Uterus (tissue), 4 donors: ENCODE measurements around the gene PAMR1. TPM values are rescaled to one million over a fixed set of nuclear protein-coding genes. Genes with fewer than 3 reads are reported as not detected.

Source experiments
- DNase-seq, 2 donors: peaks; one replicate each; pipeline ENCODE4 v3.0.0-alpha.2; 2019 to 2020
- H3K27ac ChIP-seq, 2 donors: fragments of 200-600 bp; sonication (generic); 1 replicate in 1 of 2; 2 replicates in 1 of 2; pipeline ENCODE4 v1.5.1; 2016 to 2018
- H3K27me3 ChIP-seq, 2 donors: fragments of 200-600 bp; sonication (generic); one replicate each; pipeline ENCODE4 v1.5.1; 2018 to 2019; ENCODE audit warnings: control low read depth in 1 of 2
- H3K36me3 ChIP-seq, 2 donors: fragments of 200-600 bp; sonication (generic); one replicate each; pipeline ENCODE4 v1.5.1; 2019; ENCODE audit warnings: control low read depth in 1 of 2
- H3K4me1 ChIP-seq, 2 donors: fragments of 200-600 bp; sonication (generic); one replicate each; pipeline ENCODE4 v1.5.1; 2018 to 2019; ENCODE audit warnings: control low read depth in 1 of 2
- H3K4me3 ChIP-seq, 2 donors: fragments of 200-600 bp; sonication (generic); 1 replicate in 1 of 2; 2 replicates in 1 of 2; pipeline ENCODE4 v1.5.1; 2018 to 2019; ENCODE audit warnings: mild to moderate bottlenecking in 1 of 2
- H3K9me3 ChIP-seq, 2 donors: fragments of 200-600 bp; sonication (generic); one replicate each; pipeline ENCODE4 v1.5.1; 2019; ENCODE audit warnings: control low read depth in 1 of 2
- POLR2A ChIP-seq, 2 donors: fragments of 450-650 bp; IDR thresholded peaks; one replicate each; pipeline ENCODE4 v1.6.1; 2016; ENCODE audit warnings: antibody characterized with exemption in 2 of 2, mild to moderate bottlenecking in 1 of 2, moderate library complexity in 1 of 2
- intact Hi-C: fragments of 100-400 bp; cut with DNase I; formaldehyde crosslinking; loops from one replicate; pipeline ENCODE4 v1.15.1; 2023; ENCODE audit warnings: low total_unique reads
- total RNA-seq, 4 donors: library from RNA; depleted of rRNA in 3 of 4; stranded (reverse); fragments of >200 nt in 3 of 4; gene quantifications; one replicate each; pipeline versions ENCODE4 v1.1.0 to v1.2.4, GENCODE V29; 2014 to 2023
- TF ChIP-seq, protein P1 (sequence below), 4 experiments: fragments of 200-600 bp in 2 of 4; fragments of 450-650 bp in 2 of 4; sonication (generic) in 2 of 4; IDR thresholded peaks; one replicate each; pipeline ENCODE4 v1.5.1; 2016 to 2019; ENCODE audit warnings: antibody characterized with exemption in 4 of 4, mild to moderate bottlenecking in 2 of 4, moderate library complexity in 1 of 4
- donor health status: DM: yes; HTN: yes; CAD: no.

Gene PAMR1
- total RNA-seq, 4 donors from 2014 or later = 26.8 to 172 (median 53.6) TPM

- intact Hi-C loops = no loop called here
- Histone ChIP-seq H3K9me3 (no peaks in the 10 kb centered on the region), H3K27ac (no peak overlapping the region), H3K4me1 (no peaks in the 10 kb centered on the region), H3K36me3 (no peaks in the 10 kb centered on the region), H3K27me3 (no peaks in the 10 kb centered on the region), H3K4me3 (no peak overlapping the region)
- no peak for TF ChIP-seq POLR2A (IDR thresholded peaks at IDR 0.05)
- TF ChIP-seq, protein P1, sequence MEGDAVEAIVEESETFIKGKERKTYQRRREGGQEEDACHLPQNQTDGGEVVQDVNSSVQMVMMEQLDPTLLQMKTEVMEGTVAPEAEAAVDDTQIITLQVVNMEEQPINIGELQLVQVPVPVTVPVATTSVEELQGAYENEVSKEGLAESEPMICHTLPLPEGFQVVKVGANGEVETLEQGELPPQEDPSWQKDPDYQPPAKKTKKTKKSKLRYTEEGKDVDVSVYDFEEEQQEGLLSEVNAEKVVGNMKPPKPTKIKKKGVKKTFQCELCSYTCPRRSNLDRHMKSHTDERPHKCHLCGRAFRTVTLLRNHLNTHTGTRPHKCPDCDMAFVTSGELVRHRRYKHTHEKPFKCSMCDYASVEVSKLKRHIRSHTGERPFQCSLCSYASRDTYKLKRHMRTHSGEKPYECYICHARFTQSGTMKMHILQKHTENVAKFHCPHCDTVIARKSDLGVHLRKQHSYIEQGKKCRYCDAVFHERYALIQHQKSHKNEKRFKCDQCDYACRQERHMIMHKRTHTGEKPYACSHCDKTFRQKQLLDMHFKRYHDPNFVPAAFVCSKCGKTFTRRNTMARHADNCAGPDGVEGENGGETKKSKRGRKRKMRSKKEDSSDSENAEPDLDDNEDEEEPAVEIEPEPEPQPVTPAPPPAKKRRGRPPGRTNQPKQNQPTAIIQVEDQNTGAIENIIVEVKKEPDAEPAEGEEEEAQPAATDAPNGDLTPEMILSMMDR (IDR thresholded peaks at IDR 0.05) = no peak
- no peak for DNase-seq
These were observed 62.1 kb downstream of the PAMR1 start for GRCh38 chr11:35463331-35463751.

GRCh38 chr11:35461917-35462538 is 63.4 kb downstream of the PAMR1 start:
- no peaks in the 10 kb centered on the region for H3K36me3 ChIP-seq
- no peak for DNase-seq
- H3K4me1 ChIP-seq = no peaks in the 10 kb centered on the region

DNA sequence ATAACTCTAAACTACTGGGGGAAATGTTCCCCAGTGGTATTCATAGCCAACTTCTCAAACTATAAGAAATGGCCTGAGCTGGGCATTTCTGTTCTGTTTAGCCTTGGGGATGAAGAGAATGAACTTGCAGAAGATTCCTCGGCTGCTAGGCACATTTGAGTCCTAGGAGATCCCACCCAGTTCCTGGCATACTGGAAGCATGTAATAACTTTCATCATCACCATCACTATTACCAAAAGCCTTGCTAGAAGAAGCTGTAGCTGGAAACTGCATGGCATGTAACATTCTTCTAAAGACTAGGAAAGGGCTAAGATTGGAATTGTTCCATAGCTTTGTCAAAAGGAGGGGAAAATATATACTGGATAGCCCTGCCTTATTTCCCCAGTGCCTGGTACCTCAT is 65.9 kb downstream of the PAMR1 start:
- Histone ChIP-seq H3K4me3 (no peak overlapping the region), H3K27ac (no peak overlapping the region)
- DNase-seq = no peak

More at GRCh38 chr11:35461917-35462538, 63.4 kb downstream of the PAMR1 start:
- no peak overlapping the region for H3K4me3 ChIP-seq
- no peaks in the 10 kb centered on the region for H3K27me3 ChIP-seq
- intact Hi-C loops = no loop called here
- TF ChIP-seq, protein P1 (IDR thresholded peaks at IDR 0.05) = no peak
- no peak for TF ChIP-seq POLR2A (IDR thresholded peaks at IDR 0.05)
- H3K27ac ChIP-seq = no peak overlapping the region
- H3K9me3 ChIP-seq = no peaks in the 10 kb centered on the region

GRCh38 chr11:35458846-35459245 is 66.6 kb downstream of the PAMR1 start:
- intact Hi-C loops = no loop called here
- Histone ChIP-seq H3K27me3 (no peaks in the 10 kb centered on the region), H3K36me3 (no peaks in the 10 kb centered on the region), H3K9me3 (no peaks in the 10 kb centered on the region), H3K4me1 (no peaks in the 10 kb centered on the region), H3K27ac (no peak overlapping the region), H3K4me3 (no peak overlapping the region)
- DNase-seq = no peak
- TF ChIP-seq, protein P1 (IDR thresholded peaks at IDR 0.05) = no peak
- TF ChIP-seq POLR2A (IDR thresholded peaks at IDR 0.05) = no peak

More for the DNA sequence above, 65.9 kb downstream of the PAMR1 start:
- Histone ChIP-seq H3K9me3 (no peaks in the 10 kb centered on the region), H3K36me3 (no peaks in the 10 kb centered on the region), H3K4me1 (no peaks in the 10 kb centered on the region), H3K27me3 (no peaks in the 10 kb centered on the region)
- TF ChIP-seq POLR2A (IDR thresholded peaks at IDR 0.05) = no peak
- TF ChIP-seq, protein P1 (IDR thresholded peaks at IDR 0.05) = no peak
- intact Hi-C loops = no loop called here

- no peak for DNase-seq
- Histone ChIP-seq H3K4me1 (no peaks in the 10 kb centered on the region), H3K27me3 (no peaks in the 10 kb centered on the region), H3K9me3 (no peaks in the 10 kb centered on the region), H3K27ac (no peak overlapping the region), H3K4me3 (no peak overlapping the region), H3K36me3 (no peaks in the 10 kb centered on the region)
- TF ChIP-seq POLR2A (IDR thresholded peaks at IDR 0.05) = no peak
- TF ChIP-seq, protein P1 (IDR thresholded peaks at IDR 0.05) = no peak
- intact Hi-C loops = no loop called here
These were observed 71.1 kb downstream of the PAMR1 start for GRCh38 chr11:35454362-35454761.
